Lower lobe of right lung (tissue), 2 donors: ENCODE results near the gene ZNF845. TPM values are rescaled to one million over a fixed set of nuclear protein-coding genes. Genes with fewer than 3 reads are reported as not detected.
"Not testable (repeated sequence)": the region's sequence is repeated elsewhere in the genome, so short reads cannot be mapped to it uniquely, and the experiment has no call there.

ENCODE experiments used
- ATAC-seq, 2 donors: fragments of 200-7000 bp; cut with Tn5 transposase; one replicate each; pipeline ENCODE4 v1.9.1; 2020 to 2022; ENCODE audit warnings: mild to moderate bottlenecking in 2 of 2, moderate library complexity in 2 of 2
- DNase-seq: peaks from one replicate; pipeline ENCODE4 v3.0.0-alpha.2; 2020
- H3K27ac ChIP-seq: fragments of 200-600 bp; one replicate; pipeline ENCODE4 v1.8.0; 2022
- H3K27me3 ChIP-seq: fragments of 200-600 bp; one replicate; pipeline ENCODE4 v1.8.0; 2022; ENCODE audit warnings: low read depth
- H3K36me3 ChIP-seq: fragments of 200-600 bp; one replicate; pipeline ENCODE4 v1.8.0; 2022; ENCODE audit warnings: mild to moderate bottlenecking
- H3K4me1 ChIP-seq: fragments of 200-600 bp; one replicate; pipeline ENCODE4 v1.8.0; 2022
- H3K4me3 ChIP-seq: fragments of 200-600 bp; one replicate; pipeline ENCODE4 v1.8.0; 2022; ENCODE audit warnings: mild to moderate bottlenecking
- H3K9me3 ChIP-seq: fragments of 200-600 bp; one replicate; pipeline ENCODE4 v1.8.0; 2022
- intact Hi-C: fragments of 100-400 bp; cut with DNase I; formaldehyde crosslinking; loops from one replicate; pipeline ENCODE4 v1.11.0; 2022
- long read RNA-seq: library from polyadenylated mRNA; unstranded; transcript quantifications from one replicate; pipeline ENCODE4 v2.0.0, GENCODE V29; 2021
- total RNA-seq: library from RNA; stranded (reverse); fragmentation: NEBNext Ultra II Directional; extraction: Animal tissue kit (Norgen Biotek cat#: 25700); gene quantifications from one replicate; pipeline ENCODE4 v1.2.1, GENCODE V29; 2021
- TF ChIP-seq, protein P1 (sequence below): fragments of 200-600 bp; IDR thresholded peaks from one replicate; pipeline ENCODE4 v1.8.0; 2022; ENCODE audit warnings: antibody characterized with exemption, mild to moderate bottlenecking
- donor health status: DM: no; HTN: yes; CAD: no; lungs with severe emphysema.

Gene ZNF845
- 8.4 TPM for total RNA-seq
- long read RNA-seq, full-length matches to known transcripts, result 6 of 7 reads
- long read RNA-seq, partial matches to known transcripts, result 0 of 7 reads
- long read RNA-seq, other reads (novel, unspliced or antisense), result 1 of 7 reads

- Histone ChIP-seq H3K4me1 (peaks cover 12% of the 10 kb centered on the region), H3K27ac (peak within 1 kb of the TSS; percentile 83), H3K9me3 (no peaks in the 10 kb centered on the region), H3K27me3 (peaks cover 3% of the 10 kb centered on the region), H3K4me3 (peak within 1 kb of the TSS; percentile 81), H3K36me3 (no peaks in the 10 kb centered on the region)
- ATAC-seq, result peak; percentile 100
- DNase-seq, result peak; percentile 94
- intact Hi-C loops, result no loop called here
- TF ChIP-seq, protein P1, sequence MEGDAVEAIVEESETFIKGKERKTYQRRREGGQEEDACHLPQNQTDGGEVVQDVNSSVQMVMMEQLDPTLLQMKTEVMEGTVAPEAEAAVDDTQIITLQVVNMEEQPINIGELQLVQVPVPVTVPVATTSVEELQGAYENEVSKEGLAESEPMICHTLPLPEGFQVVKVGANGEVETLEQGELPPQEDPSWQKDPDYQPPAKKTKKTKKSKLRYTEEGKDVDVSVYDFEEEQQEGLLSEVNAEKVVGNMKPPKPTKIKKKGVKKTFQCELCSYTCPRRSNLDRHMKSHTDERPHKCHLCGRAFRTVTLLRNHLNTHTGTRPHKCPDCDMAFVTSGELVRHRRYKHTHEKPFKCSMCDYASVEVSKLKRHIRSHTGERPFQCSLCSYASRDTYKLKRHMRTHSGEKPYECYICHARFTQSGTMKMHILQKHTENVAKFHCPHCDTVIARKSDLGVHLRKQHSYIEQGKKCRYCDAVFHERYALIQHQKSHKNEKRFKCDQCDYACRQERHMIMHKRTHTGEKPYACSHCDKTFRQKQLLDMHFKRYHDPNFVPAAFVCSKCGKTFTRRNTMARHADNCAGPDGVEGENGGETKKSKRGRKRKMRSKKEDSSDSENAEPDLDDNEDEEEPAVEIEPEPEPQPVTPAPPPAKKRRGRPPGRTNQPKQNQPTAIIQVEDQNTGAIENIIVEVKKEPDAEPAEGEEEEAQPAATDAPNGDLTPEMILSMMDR, result no peak
These were observed at the start of gene ZNF845 for GRCh38 chr19:53333463-53334449. TSS of gene ZNF845 (plus strand) at chr19:53333749. CDS start at chr19:53341308, 7,559 bp downstream.

DNA sequence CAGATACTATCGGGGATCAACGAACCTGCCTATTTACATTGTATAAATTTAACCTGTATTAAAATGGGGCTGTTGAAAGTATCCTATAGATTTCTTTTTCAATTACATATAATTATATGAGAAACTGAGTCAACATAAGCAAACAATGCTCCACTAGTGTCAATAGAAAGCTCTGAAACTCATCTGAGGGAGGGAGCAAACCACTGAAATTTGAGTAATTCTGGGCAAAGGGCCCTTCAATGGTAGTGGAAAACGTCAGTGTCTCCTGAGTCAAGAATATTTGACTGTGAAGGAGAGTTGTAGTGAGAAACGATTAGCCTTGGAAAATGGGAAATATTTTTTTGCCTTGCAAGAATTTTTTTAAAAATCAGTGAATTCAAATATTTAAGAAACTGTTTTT lies 48.5 kb upstream of the ZNF845 start:
- ATAC-seq (no peak), DNase-seq (no peak)
- no peaks in the 10 kb centered on the region for H3K4me1 ChIP-seq

GRCh38 chr19:53290758-53291549 lies 42.6 kb upstream of the ZNF845 start:
- peaks cover 3% of the 10 kb centered on the region for H3K27me3 ChIP-seq
- peaks cover 38% of the 10 kb centered on the region for H3K9me3 ChIP-seq
- TF ChIP-seq, protein P1, result no peak
- H3K4me1 ChIP-seq, result no peaks in the 10 kb centered on the region
- H3K4me3 ChIP-seq, result no peak overlapping the region
- no peak for DNase-seq
- intact Hi-C loops, result no loop called here
- no peak overlapping the region for H3K27ac ChIP-seq
- H3K36me3 ChIP-seq, result no peaks in the 10 kb centered on the region
- ATAC-seq, result no peak

More for the DNA sequence above, 48.5 kb upstream of the ZNF845 start:
- intact Hi-C loops, result no loop called here
- H3K27ac ChIP-seq, result no peak overlapping the region
- H3K9me3 ChIP-seq, result peaks cover 1% of the 10 kb centered on the region
- H3K4me3 ChIP-seq, result no peak overlapping the region
- H3K36me3 ChIP-seq, result no peaks in the 10 kb centered on the region
- TF ChIP-seq, protein P1, result no peak
- H3K27me3 ChIP-seq, result no peaks in the 10 kb centered on the region

DNA sequence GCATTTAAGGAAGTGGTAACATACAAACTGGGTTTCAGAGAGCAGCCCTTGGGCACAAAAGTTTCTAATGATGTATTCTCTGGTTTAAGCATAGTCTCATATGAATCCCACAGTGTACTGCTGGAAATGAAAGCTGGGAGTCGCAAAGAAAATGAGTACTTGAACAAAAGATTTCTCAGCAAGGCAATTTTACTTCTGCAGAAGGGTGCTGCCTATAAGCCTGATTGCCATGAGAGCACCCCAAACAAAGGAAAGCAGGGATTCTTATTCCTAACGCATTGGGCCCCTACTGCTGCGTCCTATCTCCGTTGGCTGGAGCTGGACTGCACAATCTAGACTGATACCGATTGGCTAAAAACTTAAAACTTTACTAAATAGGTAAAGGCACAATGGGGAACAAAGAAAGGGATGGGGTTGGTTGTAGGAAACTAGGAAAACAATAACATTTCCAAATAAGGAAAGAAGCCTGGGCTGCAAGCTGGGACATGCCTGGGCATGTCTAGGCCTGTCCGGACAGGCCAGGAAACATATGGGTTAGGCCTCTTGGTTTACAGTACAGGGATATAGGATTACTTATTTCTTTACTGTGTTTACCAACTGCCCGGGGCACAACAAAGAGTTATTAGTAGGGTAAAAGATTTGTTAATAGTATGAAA lies 38.6 kb upstream of the ZNF845 start:
- Histone ChIP-seq H3K4me1 (no peaks in the 10 kb centered on the region), H3K36me3 (no peaks in the 10 kb centered on the region), H3K4me3 (no peak overlapping the region), H3K27me3 (peaks cover 3% of the 10 kb centered on the region), H3K27ac (no peak overlapping the region), H3K9me3 (peaks cover 38% of the 10 kb centered on the region)
- DNase-seq (no peak), ATAC-seq (no peak)
- intact Hi-C loops, result no loop called here
- TF ChIP-seq, protein P1, result no peak

DNA sequence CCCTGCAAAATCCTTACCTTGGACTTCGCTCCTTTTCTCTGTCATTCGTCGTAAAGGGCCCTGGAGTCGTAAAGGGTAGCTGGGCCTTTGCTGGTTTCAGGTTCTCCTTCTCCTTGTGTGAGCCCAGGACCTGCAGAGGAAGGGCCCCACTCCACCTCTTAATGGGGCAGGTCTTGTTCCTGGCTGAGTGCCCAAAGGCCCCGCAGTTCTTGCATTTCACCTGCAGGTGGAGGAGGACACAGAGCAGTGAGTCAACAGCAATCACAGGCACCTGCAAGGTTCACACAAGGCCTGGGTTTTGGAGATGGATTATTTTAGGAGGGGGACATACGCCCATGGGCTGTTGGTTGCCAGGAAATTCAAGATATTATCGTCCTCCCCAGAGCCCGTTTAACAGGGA lies 32.2 kb upstream of the ZNF845 start:
- DNase-seq, intact Hi-C loops, H3K4me3 ChIP-seq, H3K36me3 ChIP-seq, H3K27ac ChIP-seq, H3K9me3 ChIP-seq, ATAC-seq, H3K4me1 ChIP-seq: not testable (repeated sequence)
- H3K27me3 ChIP-seq, result peaks cover 11% of the 10 kb centered on the region
